SK-MEL-5 (cell line): Measurements from ENCODE around the gene DDX41. TPM values are rescaled to one million over a fixed set of nuclear protein-coding genes. Genes with fewer than 3 reads are reported as not detected.

ENCODE experiments used
- DNase-seq: peaks from one replicate; pipeline ENCODE4 v3.0.0-alpha.2; 2016; ENCODE audit warnings: low read depth, low spot score
- in situ Hi-C: cut with HindIII; loops from 2 replicates; pipeline ENCODE4 v1.10.0; 2016; ENCODE audit warnings: low sequenced_read_pairs, high pct_unique_total_duplicates, low pct_unique_long_range_greater_than_20kb
- total RNA-seq: library from RNA; depleted of rRNA; stranded (reverse); fragments of >200 nt; shearing (Covaris generic); gene quantifications from 2 replicates; pipeline ENCODE4 v1.2.3, GENCODE V29; 2014

DDX41 gene
- total RNA-seq, 1 experiment from 2014 or later: 145 TPM

GRCh38 chr5:177523711-177524538, 7.2 kb upstream of the DDX41 start:
- no peak for DNase-seq
- in situ Hi-C loops: no loop called here

- in situ Hi-C loops: no loop called here
These were observed 4.3 kb upstream of the DDX41 start for GRCh38 chr5:177520916-177521513.

GRCh38 chr5:177520271-177520670, 3.5 kb upstream of the DDX41 start:
- in situ Hi-C loops: no loop called here
- DNase-seq: no peak

More at GRCh38 chr5:177520916-177521513, 4.3 kb upstream of the DDX41 start:
- peak; percentile 33 for DNase-seq

GRCh38 chr5:177519463-177520235, 2.9 kb upstream of the DDX41 start:
- DNase-seq: no peak
- in situ Hi-C loops: no loop called here

- DNase-seq: no peak
- in situ Hi-C loops: no loop called here
These were observed 1.2 kb downstream of the DDX41 start for GRCh38 chr5:177515580-177515979.

- in situ Hi-C loops: no loop called here
- DNase-seq: no peak
These were observed 2.2 kb downstream of the DDX41 start for GRCh38 chr5:177514541-177514940.

- no peak for DNase-seq
- in situ Hi-C loops: no loop called here
These were observed 3.3 kb downstream of the DDX41 start for GRCh38 chr5:177513500-177513899.

- DNase-seq: no peak
- in situ Hi-C loops: no loop called here
These were observed 3.9 kb downstream of the DDX41 start for GRCh38 chr5:177512736-177513380.

- no peak for DNase-seq
- in situ Hi-C loops: no loop called here
These were observed 4.7 kb downstream of the DDX41 start for GRCh38 chr5:177511796-177512675.

GRCh38 chr5:177511181-177511580, 5.6 kb downstream of the DDX41 start:
- in situ Hi-C loops: no loop called here
- no peak for DNase-seq

GRCh38 chr5:177510567-177511053, 6.2 kb downstream of the DDX41 start:
- in situ Hi-C loops: no loop called here

GRCh38 chr5:177509991-177510566, 6.7 kb downstream of the DDX41 start:
- peak; percentile 25 for DNase-seq
- in situ Hi-C loops: no loop called here

More at GRCh38 chr5:177510567-177511053, 6.2 kb downstream of the DDX41 start:
- DNase-seq: no peak

- in situ Hi-C loops: no loop called here
- no peak for DNase-seq
These were observed 7.3 kb downstream of the DDX41 start, which contains the start of gene DOK3 for GRCh38 chr5:177509381-177509951. Gene DOK3 (minus strand): TSS chr5:177509826. CDS start chr5:177509540, 286 bp downstream.

GRCh38 chr5:177508837-177509236, 7.9 kb downstream of the DDX41 start:
- DNase-seq: no peak
- in situ Hi-C loops: no loop called here

- DNase-seq: no peak
- in situ Hi-C loops: no loop called here
These were observed 8.5 kb downstream of the DDX41 start for GRCh38 chr5:177508221-177508611.

GRCh38 chr5:177507596-177508220, 9.1 kb downstream of the DDX41 start:
- no peak for DNase-seq
- in situ Hi-C loops: no loop called here
